Spleen (tissue), 11 donors: ENCODE measurements around the gene PSMA7. TPM values are rescaled to one million over a fixed set of nuclear protein-coding genes. Genes with fewer than 3 reads are reported as not detected.

ENCODE experiments used
- DNase-seq: peaks from one replicate; pipeline ENCODE4 v3.0.0-alpha.2; 2020
- H3K27ac ChIP-seq, 8 donors: fragments of 200-600 bp; sonication (generic) in 7 of 8; 1 replicate in 4 of 8; 2 replicates in 4 of 8; pipeline versions ENCODE4 v1.5.0 to v1.8.0; 2016 to 2021; ENCODE audit warnings: inconsistent platforms in 4 of 8, mild to moderate bottlenecking in 4 of 8, moderate library complexity in 1 of 8
- H3K27me3 ChIP-seq, 7 donors: fragments of 200-600 bp; sonication (generic) in 6 of 7; replicated peaks in 1 of 7; 1 replicate in 4 of 7; 2 replicates in 3 of 7; pipeline versions ENCODE4 v1.5.0 to v1.8.0; 2016 to 2021; ENCODE audit warnings: inconsistent platforms in 3 of 7, mild to moderate bottlenecking in 1 of 7
- H3K36me3 ChIP-seq, 6 donors: fragments of 200-600 bp; sonication (generic) in 5 of 6; 1 replicate in 4 of 6; 2 replicates in 2 of 6; pipeline versions ENCODE4 v1.5.0 to v1.8.0; 2016 to 2021; ENCODE audit warnings: inconsistent platforms in 2 of 6
- H3K4me1 ChIP-seq, 6 donors: fragments of 200-600 bp; sonication (generic) in 5 of 6; 1 replicate in 3 of 6; 2 replicates in 3 of 6; pipeline versions ENCODE4 v1.5.0 to v1.8.0; 2016 to 2021; ENCODE audit warnings: inconsistent platforms in 3 of 6
- H3K4me3 ChIP-seq, 8 donors: fragments of 200-600 bp; sonication (generic) in 7 of 8; 1 replicate in 4 of 8; 2 replicates in 4 of 8; pipeline versions ENCODE4 v1.5.0 to v1.8.0; 2016 to 2021; ENCODE audit warnings: inconsistent platforms in 4 of 8, mild to moderate bottlenecking in 4 of 8, moderate library complexity in 2 of 8
- H3K9me3 ChIP-seq, 8 donors: fragments of 200-600 bp; sonication (generic) in 7 of 8; 1 replicate in 4 of 8; 2 replicates in 4 of 8; pipeline versions ENCODE4 v1.5.0 to v1.8.0; 2016 to 2021; ENCODE audit warnings: inconsistent platforms in 4 of 8
- CTCF ChIP-seq, 11 experiments: fragments of 200-600 bp in 7 of 11; fragments of 450-650 bp in 4 of 11; sonication (generic) in 4 of 11; IDR thresholded peaks in 8 of 11; conservative IDR thresholded peaks in 3 of 11; 1 replicate in 7 of 11; 2 replicates in 4 of 11; pipeline versions ENCODE4 v1.4.0 to v1.8.0; 2016 to 2021; ENCODE audit warnings: antibody characterized with exemption in 11 of 11, inconsistent platforms in 4 of 11, mild to moderate bottlenecking in 1 of 11
- POLR2A ChIP-seq, 3 donors: fragments of 450-650 bp; IDR thresholded peaks; one replicate each; pipeline ENCODE4 v1.5.1; 2017; ENCODE audit warnings: antibody characterized with exemption in 3 of 3, mild to moderate bottlenecking in 1 of 3
- POLR2AphosphoS5 ChIP-seq, 3 donors: sonication (generic); formaldehyde crosslinking; IDR thresholded peaks; one replicate each; pipeline ENCODE4 v1.5.1; 2017; ENCODE audit warnings: antibody characterized with exemption in 3 of 3
- WGBS, 5 donors: extraction: QIAGEN DNeasy Blood & Tissue Kit in 3 of 5; methylation state at CpG; one replicate each; pipeline versions ENCODE4 v1.1.5 to v1.1.7; 2013 to 2018; 5-methylcytosine and 5-hydroxymethylcytosine counted together
- intact Hi-C: fragments of 100-400 bp; cut with DNase I; formaldehyde crosslinking; loops from one replicate; pipeline ENCODE4 v1.15.0; 2023; ENCODE audit warnings: low total_unique reads
- polyA plus RNA-seq, 3 donors: library from polyadenylated mRNA; stranded (reverse); fragments of 200-250 nt; gene quantifications; one replicate each; pipeline ENCODE4 v1.2.1, GENCODE V29; 2013
- total RNA-seq, 7 donors: library from RNA; depleted of rRNA in 3 of 7; stranded (reverse); fragments of >200 nt in 3 of 7; fragmentation: NEBNext Ultra II Directional in 4 of 7; extraction: Animal tissue kit (Norgen Biotek cat#: 25700) in 4 of 7; gene quantifications; one replicate each; pipeline versions ENCODE4 v1.1.0 to v1.2.1, GENCODE V29; 2016 to 2021
- donor health status: healthy with polysubstance abuse.
- donor health status: DM: no; HTN: no; CAD: no; lungs with moderate emphysema.
- donor health status: DM: no; HTN: no; CAD: no.
- donor health status: Bipolar disorder and iron deficiency.
- donor health status: healthy.
- donor health status: DM: no; HTN: no; CAD: no.
- donor health status: DM: yes; HTN: yes; CAD: no.

PSMA7 gene
- total and polyA plus RNA-seq, 10 donors: 157 to 281 (median 184) TPM

- intact Hi-C loops: no loop called here
- H3K4me1 ChIP-seq: peaks cover 6 to 21% (median 11%) of the 10 kb centered on the region in 6 donors
- peaks cover 0 to 12% (median 3%) of the 10 kb centered on the region in 8 donors for H3K9me3 ChIP-seq
- no peak for TF ChIP-seq CTCF (IDR thresholded peaks at IDR 0.05 in 8 of 11, conservative IDR thresholded peaks at IDR 0.05 in 3 of 11)
- TF ChIP-seq POLR2AphosphoS5 (IDR thresholded peaks at IDR 0.05): no peak
- no peak for TF ChIP-seq POLR2A (IDR thresholded peaks at IDR 0.05)
- no peak for DNase-seq
- H3K27me3 ChIP-seq: no peaks in the 10 kb centered on the region
- H3K27ac ChIP-seq: no peak overlapping the region
- peaks cover 0 to 78% (median 20%) of the 10 kb centered on the region in 6 donors for H3K36me3 ChIP-seq
- no peak overlapping the region for H3K4me3 ChIP-seq
- WGBS, 5 donors: 84 to 90% (median 86%) methylated on average over 22 to 25 of the region's 25 CpGs
Measured at GRCh38 chr20:62157387-62158087, 14.3 kb upstream of the PSMA7 start.

GRCh38 chr20:62156592-62157386 is 13.6 kb upstream of the PSMA7 start:
- Histone ChIP-seq H3K9me3 (peaks cover 0 to 12% (median 3%) of the 10 kb centered on the region in 8 donors), H3K4me3 (no peak overlapping the region), H3K4me1 (peaks cover 6 to 28% (median 14%) of the 10 kb centered on the region in 6 donors), H3K27me3 (no peaks in the 10 kb centered on the region), H3K27ac (no peak overlapping the region), H3K36me3 (peaks cover 0 to 76% (median 14%) of the 10 kb centered on the region in 6 donors)
- intact Hi-C loops: no loop called here
- WGBS, 5 donors: 36 to 56% (median 47%) methylated on average over 13 to 24 of the region's 24 CpGs
- TF ChIP-seq CTCF (IDR thresholded peaks at IDR 0.05 in 8 of 11, conservative IDR thresholded peaks at IDR 0.05 in 3 of 11): peak; percentile 53 to 85 (median 69)
- TF ChIP-seq POLR2A (IDR thresholded peaks at IDR 0.05): no peak
- peak; percentile 18 to 65 (median 44) for TF ChIP-seq POLR2AphosphoS5 (IDR thresholded peaks at IDR 0.05)
- peak; percentile 91 for DNase-seq

- 65 to 95% (median 89%) methylated on average over 3 of the region's 3 CpGs for WGBS, 5 donors
- no peak for DNase-seq
- no peak overlapping the region for H3K4me3 ChIP-seq
- TF ChIP-seq POLR2AphosphoS5 (IDR thresholded peaks at IDR 0.05) (no peak), CTCF (IDR thresholded peaks at IDR 0.05 in 8 of 11, conservative IDR thresholded peaks at IDR 0.05 in 3 of 11) (no peak), POLR2A (IDR thresholded peaks at IDR 0.05) (no peak)
- H3K36me3 ChIP-seq: peaks cover 0 to 70% (median 9%) of the 10 kb centered on the region in 6 donors
- peaks cover 0 to 12% (median 3%) of the 10 kb centered on the region in 8 donors for H3K9me3 ChIP-seq
- H3K4me1 ChIP-seq: peaks cover 6 to 32% (median 16%) of the 10 kb centered on the region in 6 donors
- intact Hi-C loops: no loop called here
- H3K27ac ChIP-seq: no peak overlapping the region
- no peaks in the 10 kb centered on the region for H3K27me3 ChIP-seq
Measured at GRCh38 chr20:62156254-62156556, 13.0 kb upstream of the PSMA7 start.
